HFFc6 (cell line): Measurements from ENCODE around the gene CEACAM5. TPM values are rescaled to one million over a fixed set of nuclear protein-coding genes. Genes with fewer than 3 reads are reported as not detected.

Experiments
- DNase-seq: peaks from one replicate; pipeline ENCODE4 v3.0.0-alpha.2; 2018
- H3K27ac Mint-ChIP-seq: 2 replicates; pipeline ENCODE4 v1.8.0; 2020; ENCODE audit warnings: mild to moderate bottlenecking, mixed read lengths
- H3K27me3 Mint-ChIP-seq: 2 replicates; pipeline ENCODE4 v1.8.0; 2021; ENCODE audit warnings: mild to moderate bottlenecking, moderate library complexity, mixed read lengths; ENCODE audit not compliant: insufficient read depth
- H3K36me3 Mint-ChIP-seq: 2 replicates; pipeline ENCODE4 v1.8.0; 2021; ENCODE audit warnings: low read depth, mixed read lengths
- H3K4me1 Mint-ChIP-seq: 2 replicates; pipeline ENCODE4 v1.8.0; 2020; ENCODE audit warnings: low read depth, mixed read lengths
- H3K4me3 Mint-ChIP-seq: 2 replicates; pipeline ENCODE4 v1.8.0; 2020; ENCODE audit warnings: mild to moderate bottlenecking, moderate library complexity, mixed read lengths
- H3K9me3 Mint-ChIP-seq: 2 replicates; pipeline ENCODE4 v1.8.0; 2020; ENCODE audit warnings: mild to moderate bottlenecking, mixed read lengths
- CTCF ChIP-seq: fragments of 200-600 bp; sonication (generic); IDR thresholded peaks from 2 replicates; pipeline ENCODE4 v1.5.0; 2021; ENCODE audit warnings: antibody characterized with exemption, mild to moderate bottlenecking
- total RNA-seq, 6 experiments: library from RNA; stranded (reverse); fragmentation: NEBNext Ultra II Directional; extraction: Animal tissue kit (Norgen Biotek cat#: 25700); gene quantifications; 2 replicates in 1 of 6; 3 replicates in 5 of 6; pipeline ENCODE4 v1.2.3, GENCODE V29; 2021

CEACAM5 gene
- total RNA-seq, 6 experiments from 2014 or later, result 0.31 TPM; not detected in 5

GRCh38 chr19:41734156-41734555 lies 25.7 kb downstream of the CEACAM5 start:
- DNase-seq, result no peak
- TF ChIP-seq CTCF, result no peak
- Mint-ChIP-seq H3K27ac (no peak overlapping the region), H3K4me3 (no peak overlapping the region), H3K27me3 (peaks cover 23% of the 10 kb centered on the region), H3K36me3 (no peaks in the 10 kb centered on the region), H3K4me1 (no peaks in the 10 kb centered on the region), H3K9me3 (no peaks in the 10 kb centered on the region)

GRCh38 chr19:41734585-41734984 lies 26.2 kb downstream of the CEACAM5 start:
- H3K36me3 Mint-ChIP-seq, result no peaks in the 10 kb centered on the region
- no peaks in the 10 kb centered on the region for H3K4me1 Mint-ChIP-seq
- no peaks in the 10 kb centered on the region for H3K9me3 Mint-ChIP-seq
- TF ChIP-seq CTCF, result no peak
- DNase-seq, result no peak
- H3K27ac Mint-ChIP-seq, result no peak overlapping the region
- peaks cover 20% of the 10 kb centered on the region for H3K27me3 Mint-ChIP-seq
- no peak overlapping the region for H3K4me3 Mint-ChIP-seq

- no peak for DNase-seq
- Mint-ChIP-seq H3K4me3 (no peak overlapping the region), H3K27me3 (peaks cover 24% of the 10 kb centered on the region), H3K27ac (no peak overlapping the region), H3K4me1 (no peaks in the 10 kb centered on the region), H3K9me3 (no peaks in the 10 kb centered on the region), H3K36me3 (no peaks in the 10 kb centered on the region)
- no peak for TF ChIP-seq CTCF
Observed at GRCh38 chr19:41735071-41735600, 26.7 kb downstream of the CEACAM5 start.

GRCh38 chr19:41739361-41739760 lies 30.9 kb downstream of the CEACAM5 start:
- Mint-ChIP-seq H3K4me1 (no peaks in the 10 kb centered on the region), H3K9me3 (no peaks in the 10 kb centered on the region), H3K27me3 (peaks cover 20% of the 10 kb centered on the region), H3K4me3 (no peak overlapping the region), H3K36me3 (no peaks in the 10 kb centered on the region), H3K27ac (no peak overlapping the region)
- no peak for DNase-seq
- no peak for TF ChIP-seq CTCF

GRCh38 chr19:41740415-41741243 lies 32.2 kb downstream of the CEACAM5 start:
- no peak overlapping the region for H3K27ac Mint-ChIP-seq
- peaks cover 26% of the 10 kb centered on the region for H3K27me3 Mint-ChIP-seq
- no peak for TF ChIP-seq CTCF
- H3K36me3 Mint-ChIP-seq, result no peaks in the 10 kb centered on the region
- no peak overlapping the region for H3K4me3 Mint-ChIP-seq
- H3K9me3 Mint-ChIP-seq, result no peaks in the 10 kb centered on the region
- no peak for DNase-seq
- H3K4me1 Mint-ChIP-seq, result no peaks in the 10 kb centered on the region
